ENCODE measurements around the gene RAD23A. TPM values are rescaled to one million over a fixed set of nuclear protein-coding genes. Genes with fewer than 3 reads are reported as not detected.

The RAD23A gene
- total and polyA plus RNA-seq, 4 donors: 79.7 to 186 (median 117) TPM

GRCh38 chr19:12932392-12933286 lies 13.0 kb upstream of the RAD23A start:
- Histone ChIP-seq H3K9me3 (ENCODE audit: control insufficient read depth in 4 of 4, insufficient read depth in 3 of 4, low read length in 3 of 4) (no peaks in the 10 kb centered on the region), H3K4me1 (ENCODE audit: control insufficient read depth in 5 of 5, insufficient read depth in 5 of 5, low read length in 5 of 5) (peaks cover 5 to 17% (median 10%) of the 10 kb centered on the region in 5 donors), H3K27ac (ENCODE audit: low read depth in 1 of 2, low read length in 1 of 2) (peak overlapping the region in 1 of 2 donors; percentile 83), H3K4me3 (peak overlapping the region; percentile 94), H3K27me3 (ENCODE audit: control insufficient read depth in 3 of 3, insufficient read depth in 3 of 3, low read length in 2 of 3) (no peaks in the 10 kb centered on the region), H3K9ac (ENCODE audit: insufficient read depth in 1 of 2, low read length in 2 of 2) (peak overlapping the region; percentile 41 to 73), H3K36me3 (ENCODE audit: control insufficient read depth in 4 of 4, insufficient read depth in 4 of 4, low read length in 4 of 4) (peaks cover 0 to 26% (median 11%) of the 10 kb centered on the region in 4 donors)
- ATAC-seq (ENCODE audit: insufficient read depth, low FRiP score): no peak
- no peak for TF ChIP-seq CTCF (IDR thresholded peaks at IDR 0.05; ENCODE audit: control extremely low read depth, extremely low read depth)
- DNase-seq: no peak
- WGBS, 2 donors: 26 to 28% methylated on average over 16 of the region's 16 CpGs

DNA sequence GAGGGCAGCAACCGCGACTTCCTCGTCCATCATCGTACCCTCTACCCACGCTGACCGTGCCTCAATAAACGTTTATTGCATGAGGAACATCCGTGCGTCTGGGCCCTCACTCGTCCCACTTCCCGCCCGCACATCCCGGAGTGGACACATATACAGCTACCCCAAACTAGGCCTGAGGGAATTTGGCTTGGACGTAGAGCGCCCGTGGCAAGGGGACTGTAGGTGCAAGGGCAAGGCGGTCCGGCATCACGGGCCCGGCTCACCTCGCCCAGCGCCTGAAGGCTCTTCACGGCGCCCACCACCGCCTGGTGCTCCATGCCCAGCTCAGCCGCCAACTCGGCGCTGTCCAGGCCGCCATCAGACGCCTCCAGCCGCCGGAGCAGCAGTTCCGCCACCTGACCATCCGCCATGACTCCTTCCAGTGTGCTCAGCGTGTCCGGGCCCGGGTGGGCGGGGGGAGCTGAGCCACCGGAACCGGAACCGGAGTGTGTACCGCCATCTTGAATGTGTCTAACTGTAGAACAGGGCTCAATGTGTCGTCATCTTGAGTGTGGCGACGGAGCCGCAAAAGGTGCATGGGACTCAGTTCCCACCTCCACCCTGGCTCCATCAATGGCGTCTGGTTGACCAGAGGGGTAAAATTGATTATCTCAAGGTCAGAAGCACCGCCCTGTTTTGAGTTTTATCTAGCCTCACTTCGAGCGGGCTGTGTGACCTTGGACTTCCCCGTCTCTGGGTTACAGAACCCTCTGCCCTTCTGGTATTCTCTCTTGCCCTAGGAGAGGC lies 12.2 kb upstream of the RAD23A start, which contains the start of gene FARSA:
FARSA (minus strand) TSS at position 425 of the 786 bp plus-strand sequence; CDS start at position 410, 15 bp downstream.
- ATAC-seq (ENCODE audit: insufficient read depth, low FRiP score) (peak; percentile 79), DNase-seq (peak; percentile 95)
- Histone ChIP-seq H3K4me1 (ENCODE audit: control insufficient read depth in 5 of 5, insufficient read depth in 5 of 5, low read length in 5 of 5) (peaks cover 5 to 21% (median 11%) of the 10 kb centered on the region in 5 donors), H3K9me3 (ENCODE audit: control insufficient read depth in 4 of 4, insufficient read depth in 3 of 4, low read length in 3 of 4) (no peaks in the 10 kb centered on the region), H3K4me3 (peak within 1 kb of the TSS; percentile 94), H3K27ac (ENCODE audit: low read depth in 1 of 2, low read length in 1 of 2) (peak within 1 kb of the TSS; percentile 83 to 84), H3K27me3 (ENCODE audit: control insufficient read depth in 3 of 3, insufficient read depth in 3 of 3, low read length in 2 of 3) (no peaks in the 10 kb centered on the region), H3K9ac (ENCODE audit: insufficient read depth in 1 of 2, low read length in 2 of 2) (peak within 1 kb of the TSS; percentile 41 to 92), H3K36me3 (ENCODE audit: control insufficient read depth in 4 of 4, insufficient read depth in 4 of 4, low read length in 4 of 4) (peaks cover 0 to 20% (median 8%) of the 10 kb centered on the region in 4 donors)
- TF ChIP-seq CTCF (IDR thresholded peaks at IDR 0.05; ENCODE audit: control extremely low read depth, extremely low read depth): no peak
- 1 to 2% methylated on average over 51 of the region's 51 CpGs for WGBS, 2 donors

DNA sequence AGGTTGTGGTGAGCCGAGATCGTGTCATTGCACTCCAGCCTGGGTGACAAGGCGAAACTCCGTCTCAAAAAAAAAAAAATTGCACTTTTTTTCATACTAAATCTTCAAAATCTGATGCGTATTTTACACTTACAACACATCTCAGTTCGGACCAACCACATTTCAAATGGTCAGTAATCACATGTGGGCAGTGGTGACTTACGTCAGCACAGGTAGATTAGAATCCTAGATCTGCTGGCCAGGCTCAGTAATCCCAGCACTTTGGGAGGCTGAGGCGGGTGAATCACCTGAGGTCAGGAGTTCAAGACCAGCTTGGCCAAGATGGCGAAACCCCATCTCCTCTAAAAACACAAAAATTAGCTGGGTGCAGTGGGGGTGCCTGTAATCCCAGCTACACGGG lies 10.6 kb upstream of the RAD23A start:
- ATAC-seq (ENCODE audit: insufficient read depth, low FRiP score): no peak
- peaks cover 6 to 27% (median 16%) of the 10 kb centered on the region in 5 donors for H3K4me1 ChIP-seq (ENCODE audit: control insufficient read depth in 5 of 5, insufficient read depth in 5 of 5, low read length in 5 of 5)
- WGBS, 2 donors: 85 to 90% methylated on average over 10 of the region's 10 CpGs

More for the DNA sequence above, 10.6 kb upstream of the RAD23A start:
- H3K27me3 ChIP-seq (ENCODE audit: control insufficient read depth in 3 of 3, insufficient read depth in 3 of 3, low read length in 2 of 3): no peaks in the 10 kb centered on the region
- DNase-seq: no peak
- no peaks in the 10 kb centered on the region for H3K9me3 ChIP-seq (ENCODE audit: control insufficient read depth in 4 of 4, insufficient read depth in 3 of 4, low read length in 3 of 4)
- H3K36me3 ChIP-seq (ENCODE audit: control insufficient read depth in 4 of 4, insufficient read depth in 4 of 4, low read length in 4 of 4): peaks cover under 1 to 16% (median 9%) of the 10 kb centered on the region in 4 donors
- H3K4me3 ChIP-seq: no peak overlapping the region
- no peak for TF ChIP-seq CTCF (IDR thresholded peaks at IDR 0.05; ENCODE audit: control extremely low read depth, extremely low read depth)
- no peak overlapping the region for H3K9ac ChIP-seq (ENCODE audit: insufficient read depth in 1 of 2, low read length in 2 of 2)
- H3K27ac ChIP-seq (ENCODE audit: low read depth in 1 of 2, low read length in 1 of 2): no peak overlapping the region
